ENCODE data around the gene AP4S1. TPM values are rescaled to one million over a fixed set of nuclear protein-coding genes. Genes with fewer than 3 reads are reported as not detected.
"Not testable (repeated sequence)": the region's sequence is repeated elsewhere in the genome, so short reads cannot be mapped to it uniquely, and the experiment has no call there.

AP4S1 gene
- total and polyA plus RNA-seq, 8 donors = 0.45 to 15.6 (median 5.0) TPM; not detected in 1

GRCh38 chr14:30999038-30999773 lies 26.2 kb upstream of the AP4S1 start:
- no peak for TF ChIP-seq EP300 (IDR thresholded peaks at IDR 0.05)
- TF ChIP-seq CTCF (IDR thresholded peaks at IDR 0.05) = no peak
- no peak for TF ChIP-seq POLR2A (IDR thresholded peaks at IDR 0.05)
- TF ChIP-seq POLR2AphosphoS5 (IDR thresholded peaks at IDR 0.05) = no peak
- 90 to 97% (median 97%) methylated on average over 6 of the region's 6 CpGs for WGBS, 5 donors
- H3K27ac ChIP-seq = no peak overlapping the region
- no peaks in the 10 kb centered on the region for H3K27me3 ChIP-seq
- H3K9me3 ChIP-seq = peaks cover 0 to 18% (median 8%) of the 10 kb centered on the region in 4 donors
- H3K4me1 ChIP-seq = peaks cover 11 to 35% (median 22%) of the 10 kb centered on the region in 4 donors
- DNase-seq = no peak
- H3K36me3 ChIP-seq = peaks cover 0 to 30% (median 19%) of the 10 kb centered on the region in 4 donors
- intact Hi-C loops (cut with DNase I; ENCODE audit: low total_unique reads) = no loop called here
- no peak overlapping the region for H3K4me3 ChIP-seq

- intact Hi-C loops (cut with DNase I; ENCODE audit: low total_unique reads) = no loop called here
- Histone ChIP-seq H3K4me3 (no peak overlapping the region), H3K27ac (no peak overlapping the region), H3K27me3 (no peaks in the 10 kb centered on the region), H3K4me1 (peaks cover 2 to 29% (median 13%) of the 10 kb centered on the region in 4 donors), H3K9me3 (peaks cover 0 to 18% (median 8%) of the 10 kb centered on the region in 4 donors), H3K36me3 (peaks cover 0 to 46% (median 23%) of the 10 kb centered on the region in 4 donors)
- no peak for DNase-seq
- 33 to 52% (median 44%) methylated on average over 3 of the region's 3 CpGs for WGBS, 5 donors
- TF ChIP-seq POLR2AphosphoS5 (IDR thresholded peaks at IDR 0.05) (no peak), EP300 (IDR thresholded peaks at IDR 0.05) (no peak), CTCF (IDR thresholded peaks at IDR 0.05) (no peak), POLR2A (IDR thresholded peaks at IDR 0.05) (no peak)
Measured at GRCh38 chr14:31000629-31001338, 24.7 kb upstream of the AP4S1 start.

GRCh38 chr14:31001339-31001658 lies 24.1 kb upstream of the AP4S1 start:
- TF ChIP-seq POLR2A (IDR thresholded peaks at IDR 0.05) = no peak
- TF ChIP-seq POLR2AphosphoS5 (IDR thresholded peaks at IDR 0.05) = no peak
- no peak for TF ChIP-seq EP300 (IDR thresholded peaks at IDR 0.05)
- no peak for TF ChIP-seq CTCF (IDR thresholded peaks at IDR 0.05)
- peaks cover 0 to 18% (median 8%) of the 10 kb centered on the region in 4 donors for H3K9me3 ChIP-seq
- 82 to 97% (median 89%) methylated on average over 6 of the region's 6 CpGs for WGBS, 5 donors
- no peak overlapping the region for H3K27ac ChIP-seq
- H3K4me3 ChIP-seq = no peak overlapping the region
- intact Hi-C loops (cut with DNase I; ENCODE audit: low total_unique reads) = no loop called here
- DNase-seq = no peak
- H3K27me3 ChIP-seq = no peaks in the 10 kb centered on the region
- peaks cover 0 to 50% (median 26%) of the 10 kb centered on the region in 4 donors for H3K36me3 ChIP-seq
- peaks cover 0 to 24% (median 9%) of the 10 kb centered on the region in 4 donors for H3K4me1 ChIP-seq

- no peak overlapping the region for H3K27ac ChIP-seq
- DNase-seq = no peak
- no peaks in the 10 kb centered on the region for H3K27me3 ChIP-seq
- TF ChIP-seq EP300 (IDR thresholded peaks at IDR 0.05) = no peak
- TF ChIP-seq POLR2AphosphoS5 (IDR thresholded peaks at IDR 0.05) = no peak
- no peak for TF ChIP-seq CTCF (IDR thresholded peaks at IDR 0.05)
- no peak for TF ChIP-seq POLR2A (IDR thresholded peaks at IDR 0.05)
- 94 to 100% (median 96%) methylated on average over 3 of the region's 3 CpGs for WGBS, 5 donors
- no peak overlapping the region for H3K4me3 ChIP-seq
- intact Hi-C loops (cut with DNase I; ENCODE audit: low total_unique reads) = no loop called here
- H3K36me3 ChIP-seq = peaks cover 0 to 47% (median 25%) of the 10 kb centered on the region in 4 donors
- peaks cover 0 to 13% (median 5%) of the 10 kb centered on the region in 4 donors for H3K9me3 ChIP-seq
- H3K4me1 ChIP-seq = peaks cover 0 to 22% (median 9%) of the 10 kb centered on the region in 4 donors
Measured at GRCh38 chr14:31003284-31003683, 22.2 kb upstream of the AP4S1 start.

- Histone ChIP-seq H3K36me3 (peaks cover 0 to 43% (median 18%) of the 10 kb centered on the region in 4 donors), H3K4me1 (peaks cover 0 to 22% (median 9%) of the 10 kb centered on the region in 4 donors)
- H3K27me3 ChIP-seq; H3K4me3 ChIP-seq; H3K27ac ChIP-seq; H3K9me3 ChIP-seq; DNase-seq; intact Hi-C loops (cut with DNase I; ENCODE audit: low total_unique reads): not testable (repeated sequence)
- WGBS, 5 donors = 90 to 98% (median 92%) methylated on average over 6 of the region's 6 CpGs
Measured at GRCh38 chr14:31004007-31004406, 21.4 kb upstream of the AP4S1 start.

Data from stomach (tissue), 9 donors.